Measurements from ENCODE around the gene SLC23A2.
"Not testable (repeated sequence)": the region's sequence is repeated elsewhere in the genome, so short reads cannot be mapped to it uniquely, and the experiment has no call there.

SLC23A2 gene

GRCh38 chr20:5031701-5032100 is 30.4 kb upstream of the SLC23A2 start:
- H3K27ac ChIP-seq (ENCODE audit: low read length); H3K9me3 ChIP-seq (ENCODE audit: control insufficient read depth in 1 of 2, low read length in 2 of 2); H3K36me3 ChIP-seq (ENCODE audit: control insufficient read depth in 1 of 2, insufficient read depth in 2 of 2, low read length in 2 of 2); H3K4me3 ChIP-seq (ENCODE audit: low read depth in 1 of 2, low read length in 2 of 2); H3K4me1 ChIP-seq (ENCODE audit: control insufficient read depth in 1 of 2, insufficient read depth in 2 of 2, low read length in 2 of 2); H3K27me3 ChIP-seq (ENCODE audit: low read depth, low read length): not testable (repeated sequence)

GRCh38 chr20:5031206-5031557 is 29.9 kb upstream of the SLC23A2 start:
- Histone ChIP-seq H3K27me3 (ENCODE audit: low read depth, low read length) (no peaks in the 10 kb centered on the region), H3K36me3 (ENCODE audit: control insufficient read depth in 1 of 2, insufficient read depth in 2 of 2, low read length in 2 of 2) (no peaks in the 10 kb centered on the region), H3K9me3 (ENCODE audit: control insufficient read depth in 1 of 2, low read length in 2 of 2) (no peaks in the 10 kb centered on the region), H3K4me1 (ENCODE audit: control insufficient read depth in 1 of 2, insufficient read depth in 2 of 2, low read length in 2 of 2) (no peaks in the 10 kb centered on the region), H3K4me3 (ENCODE audit: low read depth in 1 of 2, low read length in 2 of 2) (no peak overlapping the region), H3K27ac (ENCODE audit: low read length) (no peak overlapping the region)

GRCh38 chr20:5030348-5031205 is 29.3 kb upstream of the SLC23A2 start:
- Histone ChIP-seq H3K4me3 (ENCODE audit: low read depth in 1 of 2, low read length in 2 of 2) (no peak overlapping the region), H3K27me3 (ENCODE audit: low read depth, low read length) (no peaks in the 10 kb centered on the region), H3K4me1 (ENCODE audit: control insufficient read depth in 1 of 2, insufficient read depth in 2 of 2, low read length in 2 of 2) (no peaks in the 10 kb centered on the region), H3K27ac (ENCODE audit: low read length) (no peak overlapping the region), H3K36me3 (ENCODE audit: control insufficient read depth in 1 of 2, insufficient read depth in 2 of 2, low read length in 2 of 2) (no peaks in the 10 kb centered on the region), H3K9me3 (ENCODE audit: control insufficient read depth in 1 of 2, low read length in 2 of 2) (no peaks in the 10 kb centered on the region)

- H3K27me3 ChIP-seq (ENCODE audit: low read depth, low read length); H3K4me1 ChIP-seq (ENCODE audit: control insufficient read depth in 1 of 2, insufficient read depth in 2 of 2, low read length in 2 of 2); H3K36me3 ChIP-seq (ENCODE audit: control insufficient read depth in 1 of 2, insufficient read depth in 2 of 2, low read length in 2 of 2); H3K9me3 ChIP-seq (ENCODE audit: control insufficient read depth in 1 of 2, low read length in 2 of 2); H3K27ac ChIP-seq (ENCODE audit: low read length); H3K4me3 ChIP-seq (ENCODE audit: low read depth in 1 of 2, low read length in 2 of 2): not testable (repeated sequence)
Observed at GRCh38 chr20:5028258-5029059, 27.1 kb upstream of the SLC23A2 start.

GRCh38 chr20:5024982-5025381 is 23.7 kb upstream of the SLC23A2 start:
- Histone ChIP-seq H3K27me3 (ENCODE audit: low read depth, low read length) (no peaks in the 10 kb centered on the region), H3K9me3 (ENCODE audit: control insufficient read depth in 1 of 2, low read length in 2 of 2) (no peaks in the 10 kb centered on the region), H3K27ac (ENCODE audit: low read length) (no peak overlapping the region), H3K4me3 (ENCODE audit: low read depth in 1 of 2, low read length in 2 of 2) (no peak overlapping the region), H3K4me1 (ENCODE audit: control insufficient read depth in 1 of 2, insufficient read depth in 2 of 2, low read length in 2 of 2) (no peaks in the 10 kb centered on the region), H3K36me3 (ENCODE audit: control insufficient read depth in 1 of 2, insufficient read depth in 2 of 2, low read length in 2 of 2) (no peaks in the 10 kb centered on the region)

- H3K4me3 ChIP-seq (ENCODE audit: low read depth in 1 of 2, low read length in 2 of 2): no peak overlapping the region
- no peaks in the 10 kb centered on the region for H3K27me3 ChIP-seq (ENCODE audit: low read depth, low read length)
- H3K27ac ChIP-seq (ENCODE audit: low read length): no peak overlapping the region
- no peaks in the 10 kb centered on the region for H3K4me1 ChIP-seq (ENCODE audit: control insufficient read depth in 1 of 2, insufficient read depth in 2 of 2, low read length in 2 of 2)
- H3K36me3 ChIP-seq (ENCODE audit: control insufficient read depth in 1 of 2, insufficient read depth in 2 of 2, low read length in 2 of 2): no peaks in the 10 kb centered on the region
- no peaks in the 10 kb centered on the region for H3K9me3 ChIP-seq (ENCODE audit: control insufficient read depth in 1 of 2, low read length in 2 of 2)
Observed at GRCh38 chr20:5024103-5024502, 22.8 kb upstream of the SLC23A2 start.

- not testable (repeated sequence) for H3K27me3 ChIP-seq (ENCODE audit: low read depth, low read length); H3K9me3 ChIP-seq (ENCODE audit: control insufficient read depth in 1 of 2, low read length in 2 of 2); H3K4me1 ChIP-seq (ENCODE audit: control insufficient read depth in 1 of 2, insufficient read depth in 2 of 2, low read length in 2 of 2); H3K36me3 ChIP-seq (ENCODE audit: control insufficient read depth in 1 of 2, insufficient read depth in 2 of 2, low read length in 2 of 2); H3K27ac ChIP-seq (ENCODE audit: low read length); H3K4me3 ChIP-seq (ENCODE audit: low read depth in 1 of 2, low read length in 2 of 2)
Observed at GRCh38 chr20:5023171-5023570, 21.9 kb upstream of the SLC23A2 start.

- Histone ChIP-seq H3K27me3 (ENCODE audit: low read depth, low read length) (no peaks in the 10 kb centered on the region), H3K36me3 (ENCODE audit: control insufficient read depth in 1 of 2, insufficient read depth in 2 of 2, low read length in 2 of 2) (no peaks in the 10 kb centered on the region), H3K4me1 (ENCODE audit: control insufficient read depth in 1 of 2, insufficient read depth in 2 of 2, low read length in 2 of 2) (no peaks in the 10 kb centered on the region), H3K4me3 (ENCODE audit: low read depth in 1 of 2, low read length in 2 of 2) (no peak overlapping the region), H3K9me3 (ENCODE audit: control insufficient read depth in 1 of 2, low read length in 2 of 2) (no peaks in the 10 kb centered on the region), H3K27ac (ENCODE audit: low read length) (no peak overlapping the region)
Observed at GRCh38 chr20:5020760-5021159, 19.4 kb upstream of the SLC23A2 start.

- H3K36me3 ChIP-seq (ENCODE audit: control insufficient read depth in 1 of 2, insufficient read depth in 2 of 2, low read length in 2 of 2): no peaks in the 10 kb centered on the region
- H3K9me3 ChIP-seq (ENCODE audit: control insufficient read depth in 1 of 2, low read length in 2 of 2): no peaks in the 10 kb centered on the region
- no peaks in the 10 kb centered on the region for H3K27me3 ChIP-seq (ENCODE audit: low read depth, low read length)
- no peak overlapping the region for H3K27ac ChIP-seq (ENCODE audit: low read length)
- H3K4me1 ChIP-seq (ENCODE audit: control insufficient read depth in 1 of 2, insufficient read depth in 2 of 2, low read length in 2 of 2): no peaks in the 10 kb centered on the region
- H3K4me3 ChIP-seq (ENCODE audit: low read depth in 1 of 2, low read length in 2 of 2): no peak overlapping the region
Observed at GRCh38 chr20:5013682-5014447, 12.6 kb upstream of the SLC23A2 start.

- H3K9me3 ChIP-seq (ENCODE audit: control insufficient read depth in 1 of 2, low read length in 2 of 2): no peaks in the 10 kb centered on the region
- H3K4me3 ChIP-seq (ENCODE audit: low read depth in 1 of 2, low read length in 2 of 2): no peak overlapping the region
- no peaks in the 10 kb centered on the region for H3K36me3 ChIP-seq (ENCODE audit: control insufficient read depth in 1 of 2, insufficient read depth in 2 of 2, low read length in 2 of 2)
- no peak overlapping the region for H3K27ac ChIP-seq (ENCODE audit: low read length)
- no peaks in the 10 kb centered on the region for H3K27me3 ChIP-seq (ENCODE audit: low read depth, low read length)
- H3K4me1 ChIP-seq (ENCODE audit: control insufficient read depth in 1 of 2, insufficient read depth in 2 of 2, low read length in 2 of 2): no peaks in the 10 kb centered on the region
Observed at GRCh38 chr20:5008759-5009158, 7.4 kb upstream of the SLC23A2 start.

- no peak overlapping the region for H3K4me3 ChIP-seq (ENCODE audit: low read depth in 1 of 2, low read length in 2 of 2)
- H3K9me3 ChIP-seq (ENCODE audit: control insufficient read depth in 1 of 2, low read length in 2 of 2): no peaks in the 10 kb centered on the region
- H3K4me1 ChIP-seq (ENCODE audit: control insufficient read depth in 1 of 2, insufficient read depth in 2 of 2, low read length in 2 of 2): peaks cover 3 to 6% of the 10 kb centered on the region in 2 donors
- H3K27ac ChIP-seq (ENCODE audit: low read length): no peak overlapping the region
- no peaks in the 10 kb centered on the region for H3K36me3 ChIP-seq (ENCODE audit: control insufficient read depth in 1 of 2, insufficient read depth in 2 of 2, low read length in 2 of 2)
- H3K27me3 ChIP-seq (ENCODE audit: low read depth, low read length): no peaks in the 10 kb centered on the region
Observed at GRCh38 chr20:5005326-5005725, 4.0 kb upstream of the SLC23A2 start.

All from muscle layer of duodenum (tissue), 2 donors.